Frontal cortex (tissue), 4 donors: Measurements from ENCODE around the gene RAB7A. TPM values are rescaled to one million over a fixed set of nuclear protein-coding genes. Genes with fewer than 3 reads are reported as not detected.

Experiments
- DNase-seq, 2 donors: peaks; one replicate each; pipeline ENCODE4 v3.0.0; 2012; ENCODE audit warnings: low spot score in 2 of 2
- FAIRE-seq: peaks from 2 replicates; lab custom pipeline; 2012; peaks lifted over from hg19 to GRCh38; lab: Jason Lieb, UNC
- total RNA-seq: library from RNA; depleted of rRNA; stranded (reverse); fragments of >200 nt; gene quantifications from one replicate; pipeline ENCODE4 v1.2.3, GENCODE V29; 2014
- donor health status: control.
- donor health status: control.
- donor health status: control.

RAB7A gene
- 29.8 TPM for total RNA-seq

- DNase-seq (peak; percentile 96 to 97), FAIRE-seq (no peak)
Observed at GRCh38 chr3:128726023-128727016, at the start of gene RAB7A. Gene RAB7A (plus strand): TSS chr3:128726183. CDS start chr3:128795368, 69,185 bp downstream.

GRCh38 chr3:128679338-128679737 is 46.6 kb upstream of the RAB7A start:
- FAIRE-seq: no peak
- DNase-seq: no peak

GRCh38 chr3:128680603-128681368 is 45.2 kb upstream of the RAB7A start:
- peak; percentile 91 to 94 for DNase-seq
- no peak for FAIRE-seq

- FAIRE-seq (no peak), DNase-seq (no peak)
Observed at GRCh38 chr3:128681369-128681829, 44.6 kb upstream of the RAB7A start.

GRCh38 chr3:128683957-128684356 is 42.0 kb upstream of the RAB7A start:
- no peak for DNase-seq
- no peak for FAIRE-seq

- FAIRE-seq: no peak
- no peak for DNase-seq
Observed at GRCh38 chr3:128684986-128685726, 40.8 kb upstream of the RAB7A start.

- FAIRE-seq: no peak
- no peak for DNase-seq
Observed at GRCh38 chr3:128686465-128686864, 39.5 kb upstream of the RAB7A start.

GRCh38 chr3:128689060-128689459 is 36.9 kb upstream of the RAB7A start:
- no peak for FAIRE-seq

GRCh38 chr3:128693696-128694095 is 32.3 kb upstream of the RAB7A start:
- DNase-seq (no peak), FAIRE-seq (no peak)

More at GRCh38 chr3:128689060-128689459, 36.9 kb upstream of the RAB7A start:
- no peak for DNase-seq

- FAIRE-seq (no peak), DNase-seq (no peak)
Observed at GRCh38 chr3:128697341-128697740, 28.6 kb upstream of the RAB7A start.

- DNase-seq (peak; percentile 44 to 70), FAIRE-seq (no peak)
Observed at GRCh38 chr3:128698211-128699047, 27.6 kb upstream of the RAB7A start.

GRCh38 chr3:128701342-128702212 is 24.4 kb upstream of the RAB7A start:
- no peak for DNase-seq
- no peak for FAIRE-seq

GRCh38 chr3:128702391-128702790 is 23.6 kb upstream of the RAB7A start:
- DNase-seq (no peak), FAIRE-seq (no peak)

GRCh38 chr3:128703561-128703960 is 22.4 kb upstream of the RAB7A start:
- FAIRE-seq: no peak
- DNase-seq: no peak

GRCh38 chr3:128706086-128706615 is 19.8 kb upstream of the RAB7A start:
- no peak for DNase-seq
- no peak for FAIRE-seq

GRCh38 chr3:128707928-128708494 is 18.0 kb upstream of the RAB7A start:
- DNase-seq (no peak), FAIRE-seq (no peak)

GRCh38 chr3:128709038-128709437 is 16.9 kb upstream of the RAB7A start:
- DNase-seq (no peak), FAIRE-seq (no peak)
